Transverse colon (tissue), 4 donors: ENCODE results near the gene WFIKKN2.

Experiments used
- CTCF ChIP-seq, 5 experiments: fragments of 200-600 bp in 3 of 5; fragments of 450-650 bp in 2 of 5; sonication (generic) in 3 of 5; IDR thresholded peaks; 1 replicate in 2 of 5; 2 replicates in 3 of 5; pipeline ENCODE4 v1.5.1; 2016 to 2017; ENCODE audit warnings: antibody characterized with exemption in 5 of 5, inconsistent platforms in 3 of 5, mild to moderate bottlenecking in 2 of 5, moderate library complexity in 1 of 5
- EP300 ChIP-seq: sonication (generic); formaldehyde crosslinking; IDR thresholded peaks from one replicate; pipeline ENCODE4 v1.6.1; 2017; ENCODE audit warnings: antibody characterized with exemption, low read depth
- POLR2A ChIP-seq: fragments of 450-650 bp; IDR thresholded peaks from one replicate; pipeline ENCODE4 v1.6.1; 2016; ENCODE audit warnings: antibody characterized with exemption, mild to moderate bottlenecking, moderate library complexity
- POLR2AphosphoS5 ChIP-seq, 3 donors: sonication (generic); formaldehyde crosslinking; IDR thresholded peaks; one replicate each; pipeline ENCODE4 v1.6.1; 2016; ENCODE audit warnings: antibody characterized with exemption in 3 of 3

- TF ChIP-seq EP300 (no peak), CTCF (IDR thresholded peaks at IDR 0.05) (no peak), POLR2A (no peak), POLR2AphosphoS5 (IDR thresholded peaks at IDR 0.05) (no peak)
These were observed 18.4 kb downstream of the WFIKKN2 start for GRCh38 chr17:50853781-50854180.
